GM10266 (cell line): ENCODE data around the gene MAU2.

Experiments used
- DNase-seq: peaks from one replicate; pipeline ENCODE4 v3.0.0; 2012; ENCODE audit errors: extremely low spot score
- CTCF ChIP-seq: IDR thresholded peaks from 2 replicates; pipeline ENCODE4 v1.5.1; 2012; ENCODE audit warnings: mild to moderate bottlenecking, low read depth; ENCODE audit not compliant: control insufficient read depth, insufficient read depth; ENCODE audit errors: missing control alignments

Gene MAU2

GRCh38 chr19:19399733-19400433 is 79.3 kb downstream of the MAU2 start:
- DNase-seq, result no peak
- no peak for TF ChIP-seq CTCF

GRCh38 chr19:19402656-19403372 is 82.2 kb downstream of the MAU2 start:
- no peak for DNase-seq
- TF ChIP-seq CTCF, result no peak

GRCh38 chr19:19403373-19403901 is 82.8 kb downstream of the MAU2 start:
- TF ChIP-seq CTCF, result no peak
- no peak for DNase-seq

GRCh38 chr19:19404879-19405860 is 84.5 kb downstream of the MAU2 start, which contains the start of gene GATAD2A:
TSS of gene GATAD2A (plus strand) at chr19:19405675. CDS start at chr19:19465346, 59,671 bp downstream.
- TF ChIP-seq CTCF, result peak; percentile 69
- peak; percentile 97 for DNase-seq

GRCh38 chr19:19405971-19406877 is 85.6 kb downstream of the MAU2 start:
- no peak for TF ChIP-seq CTCF
- DNase-seq, result peak; percentile 62

GRCh38 chr19:19406878-19407632 is 86.4 kb downstream of the MAU2 start:
- peak; percentile 56 for TF ChIP-seq CTCF
- peak; percentile 46 for DNase-seq
